ENCODE measurements around the gene APBA1. TPM values are rescaled to one million over a fixed set of nuclear protein-coding genes. Genes with fewer than 3 reads are reported as not detected.

Gene APBA1
- 0.52 TPM for total RNA-seq

- H3K4me3 ChIP-seq (ENCODE audit: low read length), result peak within 1 kb of the TSS; percentile 42
- H3K27me3 ChIP-seq (ENCODE audit: insufficient read depth, low read length), result peaks cover 47% of the 10 kb centered on the region
- no peaks in the 10 kb centered on the region for H3K9me3 ChIP-seq (ENCODE audit: low read depth, low read length)
- H3K4me1 ChIP-seq (ENCODE audit: insufficient read depth, low read length), result peaks cover 13% of the 10 kb centered on the region
Observed at GRCh38 chr9:69671879-69672595, at the start of gene APBA1. APBA1 (minus strand) TSS chr9:69672371.

GRCh38 chr9:69719983-69720382, 47.8 kb upstream of the APBA1 start:
- no peaks in the 10 kb centered on the region for H3K27me3 ChIP-seq (ENCODE audit: insufficient read depth, low read length)
- no peaks in the 10 kb centered on the region for H3K9me3 ChIP-seq (ENCODE audit: low read depth, low read length)
- H3K4me1 ChIP-seq (ENCODE audit: insufficient read depth, low read length), result no peaks in the 10 kb centered on the region
- no peak overlapping the region for H3K4me3 ChIP-seq (ENCODE audit: low read length)

DNA sequence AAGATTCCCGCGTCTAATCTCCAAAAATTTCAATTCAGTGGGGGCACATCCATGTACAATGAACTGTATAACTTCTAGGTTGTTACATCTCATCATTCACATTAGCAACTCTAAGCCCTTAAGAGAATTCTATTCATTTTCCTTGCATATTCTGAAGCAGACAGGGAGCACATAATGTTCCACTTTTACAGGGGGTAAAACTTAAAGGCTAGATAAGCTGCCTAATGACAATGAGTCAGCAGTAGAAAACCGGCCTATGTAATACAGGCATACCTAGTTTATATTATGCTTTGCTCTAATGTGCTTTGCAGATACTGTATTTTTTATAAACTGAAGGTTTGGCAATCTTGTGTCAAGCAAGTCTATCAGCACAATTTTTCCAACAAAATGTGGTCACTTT, 47.2 kb upstream of the APBA1 start:
- Histone ChIP-seq H3K4me1 (ENCODE audit: insufficient read depth, low read length) (no peaks in the 10 kb centered on the region), H3K4me3 (ENCODE audit: low read length) (no peak overlapping the region), H3K9me3 (ENCODE audit: low read depth, low read length) (no peaks in the 10 kb centered on the region), H3K27me3 (ENCODE audit: insufficient read depth, low read length) (no peaks in the 10 kb centered on the region)

- H3K4me3 ChIP-seq (ENCODE audit: low read length), result no peak overlapping the region
- no peaks in the 10 kb centered on the region for H3K4me1 ChIP-seq (ENCODE audit: insufficient read depth, low read length)
- no peaks in the 10 kb centered on the region for H3K9me3 ChIP-seq (ENCODE audit: low read depth, low read length)
- H3K27me3 ChIP-seq (ENCODE audit: insufficient read depth, low read length), result no peaks in the 10 kb centered on the region
Observed at GRCh38 chr9:69718218-69718617, 46.0 kb upstream of the APBA1 start.

DNA sequence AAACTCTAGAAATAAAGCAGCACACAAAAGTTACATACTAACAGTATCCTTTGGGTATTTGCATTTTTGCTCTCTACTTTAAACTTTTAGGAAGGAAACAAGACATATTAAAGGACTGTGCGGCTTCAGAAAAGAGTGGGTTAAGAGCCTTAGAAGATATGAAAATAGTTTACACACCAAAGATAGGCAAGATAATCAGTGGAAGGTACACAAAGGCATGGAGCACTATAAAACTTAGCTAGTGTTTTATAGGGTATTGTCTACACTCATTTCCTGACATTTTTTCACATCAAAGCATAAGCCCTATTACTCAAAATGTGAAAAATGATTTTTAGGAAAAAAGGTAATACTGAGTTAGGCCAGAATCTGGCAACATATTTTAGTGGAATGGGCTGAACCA, 43.7 kb upstream of the APBA1 start:
- H3K27me3 ChIP-seq (ENCODE audit: insufficient read depth, low read length), result no peaks in the 10 kb centered on the region
- H3K4me3 ChIP-seq (ENCODE audit: low read length), result no peak overlapping the region
- no peaks in the 10 kb centered on the region for H3K4me1 ChIP-seq (ENCODE audit: insufficient read depth, low read length)
- H3K9me3 ChIP-seq (ENCODE audit: low read depth, low read length), result no peaks in the 10 kb centered on the region

GRCh38 chr9:69715096-69715495, 42.9 kb upstream of the APBA1 start:
- Histone ChIP-seq H3K4me1 (ENCODE audit: insufficient read depth, low read length) (no peaks in the 10 kb centered on the region), H3K9me3 (ENCODE audit: low read depth, low read length) (no peaks in the 10 kb centered on the region), H3K4me3 (ENCODE audit: low read length) (no peak overlapping the region), H3K27me3 (ENCODE audit: insufficient read depth, low read length) (no peaks in the 10 kb centered on the region)

- H3K27me3 ChIP-seq (ENCODE audit: insufficient read depth, low read length), result peaks cover 9% of the 10 kb centered on the region
- H3K4me3 ChIP-seq (ENCODE audit: low read length), result no peak overlapping the region
- peaks cover 40% of the 10 kb centered on the region for H3K9me3 ChIP-seq (ENCODE audit: low read depth, low read length)
- no peaks in the 10 kb centered on the region for H3K4me1 ChIP-seq (ENCODE audit: insufficient read depth, low read length)
Observed at GRCh38 chr9:69697475-69697874, 25.3 kb upstream of the APBA1 start.

DNA sequence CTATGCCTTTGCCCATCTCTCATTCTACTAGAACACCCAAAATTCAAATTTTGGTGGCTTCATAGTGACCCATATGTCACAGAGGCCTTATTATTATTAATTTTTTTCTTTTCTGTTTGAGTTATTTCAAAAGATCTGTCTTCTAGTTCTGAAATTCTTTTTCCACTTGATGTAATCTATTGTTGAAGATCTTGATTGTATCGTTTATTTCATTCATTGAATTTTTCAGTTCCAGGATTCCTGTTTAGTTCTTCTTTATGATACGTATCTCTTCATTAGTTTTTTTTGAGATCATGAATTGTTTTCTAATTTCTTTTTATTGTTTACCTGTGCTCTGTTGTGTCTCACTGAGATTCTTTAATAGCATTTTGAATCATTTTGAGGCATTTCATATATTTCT, 24.6 kb upstream of the APBA1 start:
- peaks cover 39% of the 10 kb centered on the region for H3K9me3 ChIP-seq (ENCODE audit: low read depth, low read length)
- no peaks in the 10 kb centered on the region for H3K4me1 ChIP-seq (ENCODE audit: insufficient read depth, low read length)
- no peak overlapping the region for H3K4me3 ChIP-seq (ENCODE audit: low read length)

GRCh38 chr9:69689991-69690538, 17.9 kb upstream of the APBA1 start:
- Histone ChIP-seq H3K4me3 (ENCODE audit: low read length) (no peak overlapping the region), H3K9me3 (ENCODE audit: low read depth, low read length) (no peaks in the 10 kb centered on the region), H3K27me3 (ENCODE audit: insufficient read depth, low read length) (no peaks in the 10 kb centered on the region), H3K4me1 (ENCODE audit: insufficient read depth, low read length) (no peaks in the 10 kb centered on the region)

More for the DNA sequence above, 24.6 kb upstream of the APBA1 start:
- peaks cover 9% of the 10 kb centered on the region for H3K27me3 ChIP-seq (ENCODE audit: insufficient read depth, low read length)

- H3K4me3 ChIP-seq (ENCODE audit: low read length), result no peak overlapping the region
- no peaks in the 10 kb centered on the region for H3K9me3 ChIP-seq (ENCODE audit: low read depth, low read length)
- H3K4me1 ChIP-seq (ENCODE audit: insufficient read depth, low read length), result no peaks in the 10 kb centered on the region
- H3K27me3 ChIP-seq (ENCODE audit: insufficient read depth, low read length), result peaks cover under 1% of the 10 kb centered on the region
Observed at GRCh38 chr9:69683927-69684326, 11.8 kb upstream of the APBA1 start.

- no peaks in the 10 kb centered on the region for H3K4me1 ChIP-seq (ENCODE audit: insufficient read depth, low read length)
- H3K27me3 ChIP-seq (ENCODE audit: insufficient read depth, low read length), result peaks cover 11% of the 10 kb centered on the region
- no peaks in the 10 kb centered on the region for H3K9me3 ChIP-seq (ENCODE audit: low read depth, low read length)
- H3K4me3 ChIP-seq (ENCODE audit: low read length), result no peak overlapping the region
Observed at GRCh38 chr9:69678843-69679538, 6.8 kb upstream of the APBA1 start.

GRCh38 chr9:69677931-69678330, 5.8 kb upstream of the APBA1 start:
- H3K9me3 ChIP-seq (ENCODE audit: low read depth, low read length), result no peaks in the 10 kb centered on the region
- peaks cover 15% of the 10 kb centered on the region for H3K27me3 ChIP-seq (ENCODE audit: insufficient read depth, low read length)
- H3K4me3 ChIP-seq (ENCODE audit: low read length), result no peak overlapping the region

DNA sequence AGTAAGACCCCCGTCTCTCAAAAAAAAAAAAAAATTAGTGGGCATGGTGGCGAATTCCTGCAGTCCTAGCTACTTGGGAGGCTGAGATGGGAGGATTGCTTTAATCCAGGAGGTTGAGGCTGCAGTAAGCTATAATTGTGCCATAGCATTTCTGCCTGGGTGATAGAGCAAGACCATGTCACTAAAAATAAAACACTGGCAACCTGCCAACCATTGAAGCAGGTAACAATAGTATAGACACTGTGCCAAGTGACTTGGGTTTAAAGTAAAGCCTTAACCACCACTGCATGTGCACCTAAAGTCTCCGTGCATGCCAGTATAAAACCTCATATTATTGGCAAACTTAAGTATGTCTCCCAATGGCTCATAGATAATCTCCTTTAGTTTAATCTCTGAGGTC, 3.4 kb upstream of the APBA1 start:
- Histone ChIP-seq H3K27me3 (ENCODE audit: insufficient read depth, low read length) (peaks cover 29% of the 10 kb centered on the region), H3K4me3 (ENCODE audit: low read length) (no peak overlapping the region), H3K9me3 (ENCODE audit: low read depth, low read length) (no peaks in the 10 kb centered on the region), H3K4me1 (ENCODE audit: insufficient read depth, low read length) (peaks cover 13% of the 10 kb centered on the region)

More at GRCh38 chr9:69677931-69678330, 5.8 kb upstream of the APBA1 start:
- H3K4me1 ChIP-seq (ENCODE audit: insufficient read depth, low read length), result peaks cover 5% of the 10 kb centered on the region

DNA sequence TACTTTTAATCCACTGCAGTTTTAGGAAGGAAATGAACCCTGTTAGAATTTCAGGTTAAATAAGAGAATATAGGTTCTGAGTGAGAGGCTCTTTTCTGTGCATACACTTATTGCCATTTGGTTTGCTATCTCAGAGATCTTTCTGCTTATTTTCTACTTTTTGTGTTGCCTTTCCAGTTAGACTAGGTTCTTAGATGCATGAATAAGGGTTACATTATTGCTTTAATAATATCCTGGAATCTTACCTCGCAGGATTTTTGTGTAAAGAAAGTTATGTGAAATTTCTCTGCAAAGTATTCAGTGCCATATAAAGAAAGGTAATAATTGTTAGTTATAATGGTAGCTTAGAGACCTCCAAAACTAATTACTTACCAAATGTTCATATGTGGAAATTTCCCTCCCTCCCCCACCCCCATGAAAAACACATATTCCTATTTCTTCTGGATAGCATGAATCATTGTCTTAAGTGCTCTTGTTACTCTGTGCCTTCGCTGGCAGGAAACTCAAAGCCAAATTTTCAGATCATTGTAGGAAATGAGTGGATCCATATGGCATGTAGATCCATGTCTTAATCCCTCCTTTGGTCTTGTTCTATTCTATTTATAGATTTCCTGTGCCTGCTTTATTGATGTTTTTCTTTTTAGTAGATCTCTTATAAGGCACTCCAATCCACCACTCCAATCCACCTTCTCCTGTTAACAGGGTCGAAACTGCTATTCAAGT, 2.7 kb upstream of the APBA1 start:
- Histone ChIP-seq H3K27me3 (ENCODE audit: insufficient read depth, low read length) (peaks cover 35% of the 10 kb centered on the region), H3K4me1 (ENCODE audit: insufficient read depth, low read length) (peaks cover 13% of the 10 kb centered on the region), H3K4me3 (ENCODE audit: low read length) (no peak overlapping the region), H3K9me3 (ENCODE audit: low read depth, low read length) (no peaks in the 10 kb centered on the region)

DNA sequence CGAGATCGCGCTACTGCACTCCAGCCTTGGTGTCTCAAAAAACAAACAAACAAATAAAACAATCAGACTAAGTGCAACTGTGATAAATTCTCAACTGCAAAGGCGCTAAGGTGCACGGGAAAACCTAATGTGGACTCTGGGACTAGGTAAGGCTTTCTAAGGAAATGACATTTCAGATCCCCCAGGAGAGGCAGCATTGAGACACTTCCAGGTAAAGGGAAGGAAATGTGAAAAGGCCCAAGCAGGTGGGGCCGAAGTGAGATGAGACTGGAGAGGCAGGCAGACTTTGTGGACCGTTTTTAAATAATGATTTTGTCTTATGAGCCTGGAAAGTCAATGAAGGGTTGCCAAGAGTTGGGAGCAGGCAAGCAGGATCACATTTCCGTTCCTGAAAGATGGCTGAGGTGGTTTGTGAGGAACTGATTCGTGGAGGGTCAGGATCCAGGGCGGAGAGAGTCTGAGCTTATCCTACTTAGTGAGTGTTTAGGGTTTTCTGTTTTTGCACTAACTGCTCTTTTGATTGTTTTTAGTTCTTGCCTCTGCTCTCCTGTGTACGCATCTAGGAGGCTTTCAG, 2.0 kb upstream of the APBA1 start:
- no peak overlapping the region for H3K4me3 ChIP-seq (ENCODE audit: low read length)
- H3K27me3 ChIP-seq (ENCODE audit: insufficient read depth, low read length), result peaks cover 38% of the 10 kb centered on the region
- no peaks in the 10 kb centered on the region for H3K9me3 ChIP-seq (ENCODE audit: low read depth, low read length)
- peaks cover 13% of the 10 kb centered on the region for H3K4me1 ChIP-seq (ENCODE audit: insufficient read depth, low read length)
